HG03378 (cell line): Measurements from ENCODE around the gene DGCR6.
"Not testable (repeated sequence)": the region's sequence is repeated elsewhere in the genome, so short reads cannot be mapped to it uniquely, and the experiment has no call there.

Experiments used
- ATAC-seq: cut with Tn5 transposase; IDR thresholded peaks from one replicate; pipeline ENCODE4 v1.9.1; 2021; ENCODE audit warnings: mild to moderate bottlenecking, moderate library complexity; ENCODE audit not compliant: unreplicated experiment

The DGCR6 gene

DNA sequence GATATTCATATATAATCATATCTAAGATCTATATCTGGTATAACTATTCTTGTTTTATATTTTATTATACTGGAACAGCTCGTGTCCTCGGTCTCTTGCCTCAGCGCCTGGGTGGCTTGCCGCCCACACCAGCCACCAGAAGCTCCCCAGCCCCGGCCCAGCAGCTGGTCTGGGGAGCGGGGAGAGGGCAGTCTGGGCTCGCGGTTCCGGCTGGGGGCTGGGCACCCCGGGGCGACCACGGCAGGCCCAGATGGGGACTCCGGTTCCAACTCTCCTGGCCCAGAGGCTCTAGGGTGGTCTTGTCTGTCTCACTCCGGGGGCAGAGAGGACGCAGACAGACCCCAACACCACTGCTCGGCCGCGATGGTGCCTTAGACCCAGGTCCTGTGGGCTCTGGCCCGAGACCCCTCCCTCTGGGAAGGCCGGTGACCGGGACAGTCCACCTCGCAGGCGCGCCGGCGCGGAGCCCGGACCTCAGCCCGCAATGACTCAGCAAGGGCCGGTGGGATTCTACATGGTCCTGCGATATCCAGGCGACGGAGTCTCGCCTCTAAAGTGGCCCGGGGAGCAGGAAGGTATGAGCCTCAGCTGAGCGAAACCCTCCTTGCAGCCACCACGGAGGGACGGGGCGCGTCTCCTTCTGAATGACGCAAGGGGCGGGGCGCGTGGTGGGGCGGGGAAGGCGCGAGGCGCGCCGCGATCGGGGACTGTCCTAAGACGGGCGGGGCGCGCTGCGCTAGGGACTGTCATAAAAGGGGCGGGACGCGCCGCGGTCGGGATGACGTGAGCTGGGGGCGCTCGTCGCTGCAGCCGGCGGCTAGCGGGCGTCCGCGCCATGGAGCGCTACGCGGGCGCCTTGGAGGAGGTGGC lies at the start of gene DGCR6:
DGCR6 (plus strand) TSS at position 781 of the 870 bp plus-strand sequence; CDS start at position 836, 55 bp downstream.
- ATAC-seq: no peak

DNA sequence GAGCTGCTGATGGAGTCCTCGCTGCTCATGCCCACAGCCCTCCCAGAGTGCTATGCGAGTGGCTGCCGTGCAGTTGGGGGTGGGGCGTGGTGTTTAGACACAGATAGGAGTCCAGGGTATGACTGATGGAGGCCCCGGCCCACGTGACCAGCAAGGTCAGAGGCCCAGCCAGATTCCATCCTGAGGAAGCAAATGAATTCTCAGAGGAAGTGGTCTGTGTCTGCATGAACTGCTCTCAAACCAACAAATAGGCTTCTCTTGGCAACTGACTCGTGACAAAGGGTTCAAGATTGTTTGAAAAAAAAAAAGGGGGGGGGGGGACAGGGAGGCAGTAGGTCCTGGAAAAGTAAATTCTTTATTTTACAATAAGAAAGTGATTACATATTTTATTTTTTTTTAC lies 46.8 kb upstream of the DGCR6 start:
- not testable (repeated sequence) for ATAC-seq

DNA sequence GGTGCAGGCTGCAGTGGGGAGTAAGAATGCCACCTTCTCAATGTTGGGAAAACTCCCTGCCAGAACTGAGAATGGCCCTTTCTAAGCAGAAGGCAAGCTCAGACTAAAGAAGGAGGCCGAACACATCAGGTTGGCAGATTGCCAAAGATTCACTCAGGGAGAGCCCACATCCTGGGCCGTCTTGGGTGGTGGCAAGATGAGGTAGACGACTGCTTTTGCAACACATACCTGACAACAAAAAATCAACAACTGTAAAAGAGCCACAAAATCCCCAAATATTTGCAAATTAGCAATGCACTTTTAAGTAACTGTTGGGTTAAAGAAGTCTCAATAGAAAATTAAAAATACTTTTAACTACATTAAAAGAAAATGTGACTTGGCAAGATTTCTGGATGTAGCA lies 24.9 kb upstream of the DGCR6 start:
- not testable (repeated sequence) for ATAC-seq

DNA sequence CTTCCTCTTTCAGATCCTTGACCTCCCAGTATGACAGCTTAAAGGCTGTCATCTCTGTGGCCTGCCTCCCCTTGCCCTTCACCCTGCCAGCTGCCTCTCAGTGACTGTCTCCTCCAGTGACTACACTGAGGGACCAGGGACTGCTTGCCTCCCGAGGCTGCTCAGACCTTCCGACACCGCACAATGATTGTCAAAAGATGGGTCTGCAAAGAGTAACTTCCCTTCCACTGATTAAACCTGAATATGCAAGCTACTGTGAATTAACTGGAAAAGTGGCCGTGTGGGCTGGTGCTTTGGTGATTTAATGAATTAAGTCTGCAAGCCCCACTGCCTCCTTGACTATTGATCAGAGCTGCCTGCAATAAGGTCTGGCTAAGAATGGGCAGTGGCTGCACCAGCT lies 21.7 kb upstream of the DGCR6 start:
- not testable (repeated sequence) for ATAC-seq

DNA sequence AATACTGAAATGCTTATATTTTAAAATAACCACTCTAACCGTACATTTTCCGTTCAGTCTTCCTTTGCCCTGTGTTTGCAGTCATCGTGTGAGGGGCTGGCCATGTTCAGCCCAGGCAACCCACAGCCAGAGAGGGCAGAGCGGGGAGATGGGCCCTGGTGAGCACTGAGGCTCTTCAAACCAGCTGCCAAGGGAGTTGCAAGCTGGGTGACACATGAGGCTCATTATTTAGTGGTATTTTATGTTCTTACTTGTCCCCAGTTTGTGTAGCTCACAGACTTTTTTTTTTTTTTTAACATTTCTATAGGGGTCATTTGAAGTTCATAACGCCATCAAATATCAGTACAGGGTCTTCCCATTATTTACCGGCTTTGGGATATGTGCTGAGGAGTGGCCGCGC lies 18.0 kb upstream of the DGCR6 start:
- ATAC-seq: no peak

DNA sequence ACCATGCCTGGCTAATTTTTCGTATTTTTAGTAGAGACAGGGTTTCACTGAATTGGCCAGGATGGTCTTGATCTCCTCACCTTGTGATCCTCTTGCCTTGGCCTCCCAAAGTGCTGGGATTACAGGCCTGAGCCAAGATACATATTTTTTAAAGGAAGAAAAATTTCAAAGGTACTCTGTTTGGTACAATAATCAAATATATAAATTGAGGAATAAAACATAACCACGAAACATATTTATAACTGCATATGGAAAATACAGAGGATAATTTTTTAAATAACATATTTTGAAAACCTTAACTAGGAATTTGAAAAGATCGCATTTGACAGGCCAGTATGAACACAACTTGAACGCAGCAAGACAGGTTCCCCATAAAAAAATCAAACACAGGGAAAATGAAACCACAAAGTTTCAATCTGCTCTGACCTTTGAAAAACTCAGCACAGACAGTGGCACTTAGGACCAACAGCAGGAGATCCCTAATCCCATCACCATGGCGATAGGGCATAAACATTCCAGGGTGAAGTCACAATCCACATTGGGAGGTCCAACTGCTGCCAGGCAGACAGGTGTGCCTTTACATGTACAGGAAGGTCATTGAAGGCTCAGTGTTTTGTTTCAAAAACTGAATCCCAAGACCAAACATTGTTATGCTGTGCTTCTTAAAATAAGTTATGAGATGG lies 15.5 kb upstream of the DGCR6 start:
- not testable (repeated sequence) for ATAC-seq

DNA sequence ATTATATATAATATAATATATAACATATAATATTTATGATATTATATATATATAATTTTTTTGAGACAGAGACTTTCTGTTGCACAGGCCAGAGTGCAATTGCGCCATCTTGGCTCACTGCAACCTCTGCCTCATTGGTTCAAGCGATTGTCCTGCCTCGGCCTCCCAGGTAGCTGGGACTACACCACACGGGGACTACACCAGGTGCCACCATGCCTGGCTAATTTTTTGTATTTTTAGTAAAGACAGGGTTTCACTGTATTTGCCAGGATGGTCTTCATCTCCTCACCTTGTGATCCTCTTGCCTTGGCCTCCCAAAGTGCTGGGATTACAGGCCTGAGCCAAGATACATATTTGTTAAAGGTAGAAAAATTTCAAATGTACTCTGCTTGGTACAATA lies 12.3 kb upstream of the DGCR6 start:
- ATAC-seq: not testable (repeated sequence)

DNA sequence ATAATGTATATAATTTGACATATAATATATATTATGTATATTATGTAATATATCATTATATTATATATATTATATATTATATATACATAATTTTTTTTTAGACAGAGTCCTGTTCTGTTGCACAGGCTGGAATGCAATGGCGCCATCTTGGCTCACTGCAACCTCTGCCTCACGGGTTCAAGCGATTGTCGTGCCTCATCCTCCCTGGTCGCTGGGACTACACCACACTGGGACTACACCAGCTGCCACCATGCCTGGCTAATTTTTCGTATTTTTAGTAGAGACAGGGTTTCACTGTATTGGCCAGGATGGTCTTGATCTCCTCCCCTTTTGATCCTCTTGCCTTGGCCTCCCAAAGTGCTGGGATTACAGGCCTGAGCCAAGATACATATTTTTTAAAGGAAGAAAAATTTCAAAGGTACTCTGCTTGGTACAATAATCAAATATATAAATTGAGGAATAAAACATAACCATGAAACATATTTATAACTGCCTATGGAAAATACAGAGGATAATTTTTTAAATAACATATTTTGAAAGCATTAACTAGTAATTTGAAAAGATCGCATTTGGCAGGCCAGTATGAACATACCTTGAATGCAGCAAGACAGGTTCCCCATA lies 10.0 kb upstream of the DGCR6 start:
- not testable (repeated sequence) for ATAC-seq

DNA sequence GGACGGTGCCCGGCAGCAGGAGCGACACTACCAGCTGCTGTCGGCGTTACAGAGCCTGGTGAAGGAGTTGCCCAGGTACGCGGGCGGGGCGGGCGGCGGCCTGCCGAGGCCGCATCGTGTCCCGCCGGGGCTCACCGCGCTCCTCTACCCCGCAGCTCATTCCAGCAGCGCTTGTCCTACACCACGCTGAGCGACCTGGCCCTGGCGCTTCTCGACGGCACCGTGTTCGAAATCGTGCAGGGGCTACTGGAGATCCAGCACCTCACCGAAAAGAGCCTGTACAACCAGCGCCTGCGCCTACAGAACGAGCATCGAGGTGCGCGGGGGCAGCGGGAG lies 258 bp downstream of the DGCR6 start:
- ATAC-seq: not testable (repeated sequence)

DNA sequence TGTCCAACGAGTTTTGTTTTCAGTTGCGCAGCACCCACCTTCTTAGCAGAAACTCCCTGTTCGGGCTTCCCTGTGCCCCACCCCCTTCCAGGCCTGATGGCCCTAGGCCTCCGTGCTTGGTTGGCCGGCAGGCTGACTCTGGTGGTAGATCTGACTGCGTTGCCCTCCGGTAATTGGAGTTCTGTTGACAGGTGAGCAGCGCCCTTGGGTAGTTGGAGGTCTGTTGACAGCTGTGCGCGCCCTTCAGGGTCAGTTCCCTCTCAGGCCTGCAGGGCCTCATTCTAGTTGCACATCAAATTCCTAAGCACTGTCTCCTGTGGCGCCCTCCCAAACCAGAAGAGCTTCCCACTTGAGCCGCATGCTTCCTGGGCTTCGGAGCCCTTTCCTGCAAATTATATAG lies 776 bp downstream of the DGCR6 start:
- no peak for ATAC-seq

DNA sequence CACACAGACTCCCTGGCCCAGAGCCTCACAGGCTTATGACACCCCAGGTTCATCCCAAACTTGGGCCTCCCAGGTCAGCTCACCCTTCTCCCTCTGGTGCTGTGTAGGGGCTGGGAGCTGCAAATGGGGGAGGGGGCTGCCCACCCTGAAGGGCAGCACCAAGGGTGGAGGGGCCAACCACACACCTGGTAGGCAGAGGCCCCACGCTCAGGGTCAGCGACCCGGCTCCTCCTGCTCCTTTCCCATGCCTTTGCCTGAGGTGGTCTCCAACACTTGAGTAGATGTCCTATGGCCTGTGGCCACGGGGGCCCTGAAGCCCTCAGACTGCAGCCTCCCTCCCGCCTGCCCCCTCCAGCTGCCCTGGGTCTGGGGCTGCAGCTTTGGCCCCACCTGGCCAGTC lies 3.4 kb downstream of the DGCR6 start:
- no peak for ATAC-seq

DNA sequence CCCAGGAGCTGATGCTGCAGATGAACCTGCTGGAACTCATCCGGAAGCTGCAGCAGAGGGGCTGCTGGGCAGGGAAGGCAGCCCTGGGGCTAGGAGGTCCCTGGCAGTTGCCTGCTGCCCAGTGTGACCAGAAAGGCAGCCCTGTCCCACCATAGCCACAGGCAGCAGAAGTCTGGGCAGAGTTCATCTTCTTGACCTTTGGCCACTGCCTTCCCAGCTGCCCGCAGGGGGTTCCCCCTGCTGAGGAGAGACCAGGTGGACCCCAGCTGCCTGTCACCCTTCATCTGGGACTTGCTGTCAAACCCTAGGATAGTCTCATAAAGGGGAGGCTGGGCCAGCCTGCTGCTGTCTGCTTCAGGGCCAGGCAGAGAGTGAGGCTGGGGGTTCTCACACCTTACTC lies 5.4 kb downstream of the DGCR6 start:
- ATAC-seq: not testable (repeated sequence)

DNA sequence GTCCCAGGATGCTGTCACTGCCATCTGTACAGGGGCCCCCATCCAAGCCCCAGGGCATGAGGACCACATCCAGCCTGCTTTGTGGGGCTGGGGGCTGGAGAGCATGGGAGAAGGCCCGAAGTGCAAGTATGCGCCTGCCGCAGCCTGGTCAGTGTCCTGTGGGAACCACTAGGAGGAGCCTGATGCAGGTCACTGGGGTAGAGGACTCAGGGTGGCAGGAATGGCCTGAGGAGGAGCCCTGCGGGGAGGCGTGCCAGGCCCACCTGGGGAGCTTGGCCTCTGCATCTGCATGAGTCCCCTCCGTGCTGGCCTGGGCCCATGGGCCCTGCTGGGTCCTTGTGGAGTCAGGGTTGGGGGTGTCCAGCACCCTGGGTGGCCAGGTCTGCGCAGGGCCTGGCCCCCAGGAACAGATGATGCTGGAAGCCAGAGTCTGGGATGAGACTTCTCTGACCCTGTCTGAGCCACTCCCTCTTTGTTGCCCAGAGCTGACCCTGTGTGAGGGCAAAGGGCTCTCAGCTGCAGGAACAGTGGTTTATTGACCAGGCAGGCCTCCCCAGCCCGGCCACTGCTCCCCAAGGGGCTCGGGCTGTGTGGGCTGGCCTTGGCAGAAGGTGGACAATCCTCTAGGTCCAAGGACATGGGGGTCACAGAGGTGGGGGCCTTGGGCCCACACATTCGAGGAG lies 6.3 kb downstream of the DGCR6 start:
- not testable (repeated sequence) for ATAC-seq

DNA sequence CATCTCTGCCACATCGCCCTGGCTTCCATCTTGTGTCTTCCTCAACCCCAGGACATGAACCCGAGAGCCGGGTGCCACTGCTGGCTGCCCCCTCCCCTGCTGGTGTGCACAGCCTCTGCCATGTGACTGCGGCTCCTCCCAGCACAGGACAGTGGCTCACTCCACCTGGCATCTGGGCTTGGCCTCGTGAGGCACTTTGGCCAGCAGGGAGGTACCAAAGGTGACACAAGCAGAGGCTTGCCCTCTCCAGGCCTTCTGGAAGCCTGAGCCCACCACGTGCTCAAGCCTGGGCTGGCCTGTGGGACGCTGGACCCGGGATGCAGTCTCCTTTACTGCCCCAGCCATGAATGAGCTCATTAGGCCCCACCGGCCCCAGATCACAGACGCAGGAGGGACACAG lies 8.4 kb downstream of the DGCR6 start:
- not testable (repeated sequence) for ATAC-seq

DNA sequence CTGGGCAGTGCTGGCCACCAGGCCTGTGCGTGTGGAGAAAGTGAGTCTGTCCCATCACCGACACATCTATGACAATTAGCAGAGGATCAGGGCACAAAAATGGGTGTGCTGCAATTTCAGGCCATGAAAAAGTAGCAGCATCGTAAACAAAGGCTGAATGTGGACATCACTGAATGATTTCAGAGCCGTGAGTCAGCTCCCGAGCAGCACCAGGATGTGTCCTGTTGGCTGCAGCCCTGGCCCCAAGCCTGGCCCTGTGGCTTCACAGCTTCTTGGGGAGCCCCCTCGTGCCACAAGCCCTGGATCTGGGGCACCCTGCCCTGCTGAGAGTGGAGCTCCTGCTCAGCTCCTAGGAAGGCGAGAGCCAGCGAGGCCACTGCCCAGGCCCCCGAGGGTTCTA lies 9.4 kb downstream of the DGCR6 start:
- not testable (repeated sequence) for ATAC-seq

DNA sequence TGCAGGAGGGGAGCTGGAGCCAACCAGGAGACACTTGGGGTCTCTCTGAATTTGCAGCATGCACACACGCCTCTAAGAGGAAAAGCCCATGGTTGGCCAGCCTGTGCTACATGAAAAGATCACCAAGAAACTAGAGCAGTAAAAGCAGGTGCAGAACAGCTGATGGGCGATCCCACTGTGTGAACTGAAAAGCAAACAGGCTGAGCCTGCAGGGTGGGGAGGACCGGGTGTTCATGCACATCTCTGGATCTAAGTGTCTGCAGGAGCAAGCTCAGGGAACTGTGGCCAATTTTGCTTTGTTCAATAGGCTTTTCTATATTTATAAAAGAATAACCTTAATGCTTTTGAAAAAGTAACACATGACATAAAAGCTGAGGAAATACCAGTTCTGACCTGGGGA lies 11.7 kb downstream of the DGCR6 start:
- ATAC-seq: not testable (repeated sequence)

DNA sequence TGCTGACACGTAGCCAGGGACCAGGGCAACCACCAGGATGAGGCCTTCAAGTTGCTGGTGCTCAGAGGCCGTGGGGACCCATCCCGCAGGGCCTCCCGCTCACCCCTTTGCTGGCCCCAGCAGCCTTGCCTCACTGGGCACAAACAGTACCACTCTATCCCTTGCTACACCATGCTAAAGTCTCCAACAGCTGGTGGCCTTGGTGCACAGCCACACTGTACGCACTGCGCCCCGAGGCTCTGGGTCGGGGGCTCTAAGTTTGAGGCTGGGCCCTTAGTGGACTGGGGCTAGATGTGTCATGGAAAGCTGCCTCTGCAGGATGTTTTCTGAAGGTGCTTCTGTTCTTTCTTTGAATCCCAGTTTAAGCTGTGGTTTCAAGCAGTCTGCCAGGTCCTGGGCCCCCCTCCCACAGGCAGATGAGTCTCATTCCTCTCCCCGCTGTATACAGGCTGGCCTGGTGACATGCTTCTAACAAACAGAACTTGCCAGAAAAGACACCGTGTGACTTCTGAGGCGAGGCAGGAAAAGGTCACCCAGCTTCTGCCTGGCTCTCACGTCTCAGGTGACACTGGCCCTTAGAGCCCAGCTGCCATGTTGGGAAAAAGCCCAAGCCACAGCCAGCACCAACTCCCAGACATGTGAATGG lies 14.3 kb downstream of the DGCR6 start:
- ATAC-seq: not testable (repeated sequence)

DNA sequence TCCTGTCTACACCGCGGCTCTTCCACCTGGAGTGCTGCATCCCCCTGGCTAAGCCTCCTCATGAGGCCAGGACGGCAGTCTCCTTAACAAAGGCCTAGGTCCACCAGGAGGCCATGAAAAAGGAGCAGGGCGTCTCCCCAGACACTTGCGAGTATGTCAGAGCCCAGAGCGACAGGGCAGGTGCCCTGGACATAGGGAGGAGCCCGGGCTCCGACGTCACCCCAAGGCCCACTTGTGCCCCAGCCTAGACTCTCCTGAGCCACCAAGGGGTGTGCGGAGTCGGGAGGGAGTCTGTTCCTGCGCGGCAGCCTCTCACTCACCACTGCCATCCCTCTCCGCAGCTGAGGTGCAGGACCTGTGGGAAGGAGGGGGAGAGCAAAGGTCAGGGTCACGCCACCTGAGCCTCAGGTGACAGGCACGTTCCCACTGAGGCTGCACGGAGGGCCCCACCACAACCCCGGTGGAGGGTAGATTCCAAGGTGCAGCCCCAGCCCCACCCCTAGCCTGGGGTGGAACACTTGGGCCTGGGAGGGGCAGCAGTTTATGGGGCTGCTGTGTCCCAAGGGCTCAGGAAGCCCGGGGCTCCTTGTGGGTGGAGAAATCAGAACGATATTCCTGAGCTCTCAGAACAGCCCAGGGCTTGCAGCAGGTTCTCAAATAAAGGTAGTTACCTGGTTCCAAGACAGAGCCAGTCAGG lies 19.4 kb downstream of the DGCR6 start:
- no peak for ATAC-seq

DNA sequence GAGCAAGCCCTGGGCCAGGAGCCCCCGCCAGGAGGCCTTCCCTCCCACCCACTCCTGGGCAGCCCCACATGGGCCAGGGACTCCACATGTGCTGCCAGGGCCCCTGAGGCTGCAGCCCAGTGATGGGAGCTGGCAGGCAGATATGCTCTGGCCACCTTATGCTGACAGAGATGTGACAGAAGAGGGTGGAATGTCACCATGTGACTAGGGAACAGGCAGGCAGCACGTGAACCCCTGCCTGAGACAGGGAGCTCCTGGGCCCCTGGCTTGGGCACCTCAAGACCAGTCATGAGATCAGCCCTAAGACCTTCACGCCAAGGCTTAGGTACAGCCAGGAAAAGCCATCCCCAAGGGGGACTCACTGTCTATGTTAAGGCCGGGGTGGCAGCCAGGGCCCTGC lies 20.9 kb downstream of the DGCR6 start:
- ATAC-seq: no peak

DNA sequence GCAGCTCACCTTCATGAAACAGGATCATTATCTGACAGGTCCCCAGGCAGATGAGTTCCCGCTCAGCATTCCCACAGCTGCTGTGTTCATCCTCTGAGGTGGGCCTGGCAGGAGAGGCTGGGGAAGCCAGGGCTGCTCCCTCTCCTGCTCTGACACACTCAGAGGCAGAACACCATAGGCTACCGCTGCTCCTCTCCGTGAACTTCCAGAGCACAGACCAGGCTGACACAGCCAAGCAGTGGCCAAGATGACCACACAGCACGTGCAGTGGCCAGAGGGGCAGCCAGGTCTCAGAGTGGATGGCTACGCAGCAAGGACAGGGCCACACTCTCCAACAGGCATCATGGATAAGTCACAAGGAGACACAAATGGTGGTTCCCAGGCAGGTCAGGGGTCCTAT lies 21.5 kb downstream of the DGCR6 start:
- ATAC-seq: no peak
